Measurements from ENCODE around the gene ZNF837. TPM values are rescaled to one million over a fixed set of nuclear protein-coding genes. Genes with fewer than 3 reads are reported as not detected.

Gene ZNF837
- total RNA-seq, 1 donor, result 4.7 TPM

- H3K27me3 ChIP-seq (ENCODE audit: insufficient read depth, low read length), result peaks cover 27% of the 10 kb centered on the region
- no peaks in the 10 kb centered on the region for H3K9me3 ChIP-seq (ENCODE audit: low read depth, low read length)
- H4K20me1 ChIP-seq (ENCODE audit: insufficient read depth, low read length), result no peaks in the 10 kb centered on the region
- no peaks in the 10 kb centered on the region for H3K79me2 ChIP-seq (ENCODE audit: insufficient read depth, low read length)
- peak; percentile 92 for DNase-seq (ENCODE audit: insufficient read length, low spot score, missing footprints)
- H3K27ac ChIP-seq (ENCODE audit: low read depth, low read length), result no peak overlapping the region
- no peak overlapping the region for H3K4me3 ChIP-seq (ENCODE audit: insufficient read depth, low read length)
- H3K4me1 ChIP-seq (ENCODE audit: insufficient read depth, low read length), result no peaks in the 10 kb centered on the region
- TF ChIP-seq, protein P1, sequence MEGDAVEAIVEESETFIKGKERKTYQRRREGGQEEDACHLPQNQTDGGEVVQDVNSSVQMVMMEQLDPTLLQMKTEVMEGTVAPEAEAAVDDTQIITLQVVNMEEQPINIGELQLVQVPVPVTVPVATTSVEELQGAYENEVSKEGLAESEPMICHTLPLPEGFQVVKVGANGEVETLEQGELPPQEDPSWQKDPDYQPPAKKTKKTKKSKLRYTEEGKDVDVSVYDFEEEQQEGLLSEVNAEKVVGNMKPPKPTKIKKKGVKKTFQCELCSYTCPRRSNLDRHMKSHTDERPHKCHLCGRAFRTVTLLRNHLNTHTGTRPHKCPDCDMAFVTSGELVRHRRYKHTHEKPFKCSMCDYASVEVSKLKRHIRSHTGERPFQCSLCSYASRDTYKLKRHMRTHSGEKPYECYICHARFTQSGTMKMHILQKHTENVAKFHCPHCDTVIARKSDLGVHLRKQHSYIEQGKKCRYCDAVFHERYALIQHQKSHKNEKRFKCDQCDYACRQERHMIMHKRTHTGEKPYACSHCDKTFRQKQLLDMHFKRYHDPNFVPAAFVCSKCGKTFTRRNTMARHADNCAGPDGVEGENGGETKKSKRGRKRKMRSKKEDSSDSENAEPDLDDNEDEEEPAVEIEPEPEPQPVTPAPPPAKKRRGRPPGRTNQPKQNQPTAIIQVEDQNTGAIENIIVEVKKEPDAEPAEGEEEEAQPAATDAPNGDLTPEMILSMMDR (IDR thresholded peaks at IDR 0.05; ENCODE audit: extremely low read depth, low read depth, low read length), result no peak
- H2AFZ ChIP-seq (ENCODE audit: low read length), result no peak overlapping the region
- no peak overlapping the region for H3K4me2 ChIP-seq (ENCODE audit: insufficient read depth, low read length)
- no peaks in the 10 kb centered on the region for H3K36me3 ChIP-seq (ENCODE audit: insufficient read depth, low read length)
These were observed 26.3 kb downstream of the ZNF837 start for GRCh38 chr19:58354478-58355030.

DNA sequence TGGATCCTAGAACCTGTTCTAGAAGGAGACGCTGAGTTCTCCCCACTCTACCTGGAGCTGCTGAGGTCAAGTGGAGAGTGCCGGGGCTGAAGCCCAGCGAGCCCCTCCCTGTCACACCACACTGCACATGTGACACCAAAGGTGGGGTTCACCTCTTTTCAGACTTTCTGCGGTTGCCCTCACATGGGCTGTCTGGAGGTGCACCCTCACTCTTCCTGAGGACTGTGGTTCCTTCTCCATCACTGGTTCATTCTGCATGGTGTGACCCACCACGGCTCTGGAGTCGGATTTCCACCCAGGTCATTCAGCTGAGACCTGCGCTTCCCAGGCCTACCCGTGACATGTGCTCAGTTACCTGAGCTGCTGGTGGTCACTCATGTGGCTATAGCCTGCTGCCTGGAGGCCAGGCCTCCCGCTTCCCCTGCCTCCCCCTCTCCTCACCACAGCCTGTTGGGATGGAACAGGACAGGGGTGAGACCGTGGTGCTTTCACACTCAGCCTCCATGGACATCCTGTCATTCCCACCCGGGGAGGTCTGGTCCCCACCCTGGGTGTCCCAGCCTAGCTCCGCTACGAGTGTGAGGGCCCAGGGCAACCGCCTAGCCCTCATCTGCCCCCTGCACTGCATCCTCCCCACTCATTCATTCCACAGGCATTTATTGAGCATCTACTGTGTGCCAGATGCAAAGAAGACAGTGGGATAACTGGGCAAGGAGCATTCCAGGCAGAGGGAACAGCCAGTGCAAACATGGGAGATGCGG is 26.9 kb downstream of the ZNF837 start:
- no peaks in the 10 kb centered on the region for H3K9me3 ChIP-seq (ENCODE audit: low read depth, low read length)
- TF ChIP-seq, protein P1 (IDR thresholded peaks at IDR 0.05; ENCODE audit: extremely low read depth, low read depth, low read length), result no peak
- no peaks in the 10 kb centered on the region for H4K20me1 ChIP-seq (ENCODE audit: insufficient read depth, low read length)
- H3K36me3 ChIP-seq (ENCODE audit: insufficient read depth, low read length), result no peaks in the 10 kb centered on the region
- no peak overlapping the region for H3K4me3 ChIP-seq (ENCODE audit: insufficient read depth, low read length)
- peaks cover 27% of the 10 kb centered on the region for H3K27me3 ChIP-seq (ENCODE audit: insufficient read depth, low read length)
- no peaks in the 10 kb centered on the region for H3K4me1 ChIP-seq (ENCODE audit: insufficient read depth, low read length)
- no peaks in the 10 kb centered on the region for H3K79me2 ChIP-seq (ENCODE audit: insufficient read depth, low read length)
- peak; percentile 69 for DNase-seq (ENCODE audit: insufficient read length, low spot score, missing footprints)
- no peak overlapping the region for H2AFZ ChIP-seq (ENCODE audit: low read length)
- no peak overlapping the region for H3K4me2 ChIP-seq (ENCODE audit: insufficient read depth, low read length)
- H3K27ac ChIP-seq (ENCODE audit: low read depth, low read length), result no peak overlapping the region

DNA sequence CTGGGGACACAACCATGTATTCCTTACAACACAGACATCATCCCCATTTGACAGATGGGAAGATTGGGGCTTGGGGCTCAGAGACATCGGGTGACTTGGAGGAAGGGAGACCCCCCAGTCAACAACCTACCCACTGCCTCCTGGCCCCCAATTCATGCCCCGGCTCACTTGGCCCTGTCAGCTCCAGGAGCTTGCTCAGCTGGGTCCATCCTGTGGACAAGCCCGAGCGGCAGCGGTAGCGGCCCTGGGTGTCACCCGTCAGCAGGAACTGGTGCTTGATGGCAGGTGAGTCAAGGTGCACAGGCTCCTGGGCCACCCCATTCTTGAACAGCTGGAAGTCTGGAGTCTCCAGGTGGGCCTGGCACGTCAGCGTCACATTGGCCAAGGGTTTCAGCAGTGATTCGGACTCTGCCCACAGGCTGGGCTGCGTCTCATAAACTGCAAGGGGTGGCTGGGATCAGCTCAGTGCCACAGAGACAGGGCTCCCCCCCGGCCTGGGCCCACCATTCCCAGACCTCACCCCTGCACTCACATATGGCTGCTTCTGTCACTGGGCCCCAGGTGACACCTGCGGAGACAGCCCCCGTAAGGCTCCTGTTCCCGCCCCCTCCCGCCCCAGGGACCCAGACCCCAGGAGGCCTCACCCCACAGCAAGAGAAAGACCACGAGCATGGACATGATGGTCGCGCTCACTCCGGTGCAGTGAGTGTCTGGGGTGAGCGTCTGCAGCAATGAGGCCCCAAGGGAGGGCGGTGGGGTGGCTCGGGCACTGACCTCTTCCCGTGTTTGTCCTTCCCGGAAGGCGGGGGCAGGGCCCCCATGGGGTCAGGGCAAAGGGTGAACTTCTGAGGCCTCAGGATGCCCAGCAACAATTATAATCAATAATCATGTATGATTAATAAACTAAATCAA is 27.8 kb downstream of the ZNF837 start, which contains the start of gene A1BG:
TSS of gene A1BG (minus strand) at position 733 of the 912 bp plus-strand sequence. CDS start at position 678, 55 bp downstream.
- Histone ChIP-seq H3K36me3 (ENCODE audit: insufficient read depth, low read length) (no peaks in the 10 kb centered on the region), H3K4me2 (ENCODE audit: insufficient read depth, low read length) (no peak within 1 kb of the TSS), H2AFZ (ENCODE audit: low read length) (no peak within 1 kb of the TSS), H3K4me1 (ENCODE audit: insufficient read depth, low read length) (no peaks in the 10 kb centered on the region), H3K27ac (ENCODE audit: low read depth, low read length) (no peak within 1 kb of the TSS), H3K79me2 (ENCODE audit: insufficient read depth, low read length) (no peaks in the 10 kb centered on the region), H3K9me3 (ENCODE audit: low read depth, low read length) (no peaks in the 10 kb centered on the region), H3K4me3 (ENCODE audit: insufficient read depth, low read length) (no peak within 1 kb of the TSS), H4K20me1 (ENCODE audit: insufficient read depth, low read length) (no peaks in the 10 kb centered on the region), H3K27me3 (ENCODE audit: insufficient read depth, low read length) (peaks cover 31% of the 10 kb centered on the region)
- peak; percentile 62 for DNase-seq (ENCODE audit: insufficient read length, low spot score, missing footprints)
- TF ChIP-seq, protein P1 (IDR thresholded peaks at IDR 0.05; ENCODE audit: extremely low read depth, low read depth, low read length), result no peak
